Right renal cortex interstitium (tissue), 3 donors: ENCODE data around the gene IL12RB1. TPM values are rescaled to one million over a fixed set of nuclear protein-coding genes. Genes with fewer than 3 reads are reported as not detected.

ENCODE experiments used
- DNase-seq, 3 donors: peaks; one replicate each; pipeline ENCODE4 v3.0.0-alpha.2; 2013; ENCODE audit warnings: low read depth in 3 of 3, low spot score in 2 of 3
- polyA plus RNA-seq, 3 donors: library from polyadenylated mRNA; unstranded; fragments of 120-200 nt; gene quantifications; one replicate each; pipeline ENCODE4 v1.2.1, GENCODE V29; 2013; ENCODE audit not compliant: insufficient read length in 3 of 3

IL12RB1 gene
- polyA plus RNA-seq, 3 donors, result 0.14 to 0.16 (median 0.14) TPM

DNA sequence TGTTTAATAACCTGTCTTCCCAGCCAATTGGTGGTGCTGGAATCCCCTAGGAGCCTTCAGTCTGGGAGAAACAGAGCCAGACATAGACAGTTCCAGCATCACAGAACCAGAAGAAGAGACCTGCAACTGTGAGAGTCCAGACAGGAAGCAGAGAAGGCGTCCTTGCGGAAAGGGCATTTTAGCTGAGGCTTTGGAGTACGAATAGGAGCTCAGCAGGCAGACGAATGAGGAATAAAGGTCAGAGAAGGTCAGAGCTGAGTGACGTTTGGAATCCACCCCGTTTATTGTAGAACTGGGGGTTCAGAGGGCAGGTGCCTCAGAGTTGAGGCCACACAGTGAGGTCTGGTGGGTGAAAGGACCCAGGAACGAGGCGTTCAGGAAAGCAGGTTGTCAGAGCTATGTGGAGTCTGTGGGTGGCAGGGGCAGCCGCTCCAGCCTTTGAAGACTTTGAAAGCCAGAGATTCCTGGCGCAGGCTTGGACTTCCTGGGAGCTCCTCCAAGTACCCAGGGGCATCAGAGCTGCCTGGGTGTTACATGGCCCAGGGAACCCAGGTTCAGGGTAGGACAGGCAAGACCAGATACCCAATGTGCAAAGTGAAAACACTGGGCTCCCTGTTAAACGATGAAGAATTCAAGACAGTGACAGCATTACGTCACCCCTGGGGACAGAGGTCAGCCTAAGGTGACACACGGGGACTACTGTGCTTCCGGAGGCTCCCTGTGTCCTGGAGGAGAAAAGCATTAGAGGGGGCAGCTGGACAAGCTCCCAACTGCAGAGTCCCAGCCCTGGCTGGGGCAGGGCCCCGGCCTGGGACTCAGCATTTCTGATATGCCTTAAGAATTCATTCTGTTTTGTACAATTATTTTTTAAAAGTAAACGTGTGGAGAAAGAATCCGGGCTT, 73.3 kb downstream of the IL12RB1 start:
- DNase-seq, result no peak

GRCh38 chr19:18010149-18010548, 76.6 kb downstream of the IL12RB1 start:
- DNase-seq, result no peak

GRCh38 chr19:18009412-18010066, 77.2 kb downstream of the IL12RB1 start:
- no peak for DNase-seq

Other genes with a start within 250 kb of the IL12RB1 start
- gene JAK3, start 239.0 kb downstream of the IL12RB1 start, polyA plus RNA-seq, result 1 to 10 TPM; 2.1 to 2.6 (median 2.2) TPM
- 100 to 1,000 TPM; 782 to 939 (median 817) TPM for gene RPL18A, start 227.0 kb downstream of the IL12RB1 start, polyA plus RNA-seq
- gene SLC5A5, start 215.0 kb downstream of the IL12RB1 start, polyA plus RNA-seq, result not detected
- gene CCDC124, start 153.9 kb downstream of the IL12RB1 start, polyA plus RNA-seq, result 10 to 100 TPM; 46.5 to 57.1 (median 52.7) TPM
- gene KCNN1, start 119.8 kb downstream of the IL12RB1 start, polyA plus RNA-seq, result 1 to 10 TPM; 3.9 to 6.2 (median 4.2) TPM
- gene ARRDC2, start 78.8 kb downstream of the IL12RB1 start, polyA plus RNA-seq, result 1 to 10 TPM; 3.9 to 4.3 (median 4.1) TPM
- gene MAST3, start 10.8 kb upstream of the IL12RB1 start, polyA plus RNA-seq, result 1 to 10 TPM; 3.5 to 5.1 (median 4.5) TPM
- 10 to 100 TPM; 20.0 to 27.1 (median 26.7) TPM for gene PIK3R2, start 66.2 kb upstream of the IL12RB1 start, polyA plus RNA-seq
- 10 to 100 TPM; 12.0 to 19.8 (median 17.6) TPM for gene IFI30, start 86.9 kb upstream of the IL12RB1 start, polyA plus RNA-seq
- gene MPV17L2, start 106.3 kb upstream of the IL12RB1 start, polyA plus RNA-seq, result 10 to 100 TPM in 1 of 3 donors, 1 to 10 TPM in 2; 9.0 to 10.4 (median 9.8) TPM
- gene RAB3A, start 117.1 kb upstream of the IL12RB1 start, polyA plus RNA-seq, result 1 to 10 TPM; 3.4 to 5.1 (median 3.9) TPM
- gene PDE4C, start 139.5 kb upstream of the IL12RB1 start, polyA plus RNA-seq, result 1 to 10 TPM in 1 of 3 donors, under 1 TPM in 2; 0.33 to 1.0 (median 0.71) TPM
- 1 to 10 TPM; 3.8 to 4.4 (median 4.3) TPM for gene IQCN, start 187.5 kb upstream of the IL12RB1 start, polyA plus RNA-seq
- 10 to 100 TPM; 52.4 to 74.7 (median 64.6) TPM for gene JUND, start 194.7 kb upstream of the IL12RB1 start, polyA plus RNA-seq
- 10 to 100 TPM; 87.7 to 90.8 (median 88.0) TPM for gene LSM4, start 236.1 kb upstream of the IL12RB1 start, polyA plus RNA-seq